H9 (cell line): Measurements from ENCODE around the gene ZNF341. TPM values are rescaled to one million over a fixed set of nuclear protein-coding genes. Genes with fewer than 3 reads are reported as not detected.

Experiments used
- DNase-seq: peaks from one replicate; pipeline ENCODE4 v3.0.0-alpha.2; 2017
- H2AFZ ChIP-seq: one replicate; pipeline ENCODE4 v1.6.1; 2013; ENCODE audit warnings: mild to moderate bottlenecking, low read length, control low read depth, moderate library complexity
- H2AK5ac ChIP-seq: 2 replicates; pipeline ENCODE4 v1.6.1; 2013; ENCODE audit warnings: low read length, control low read depth, mixed read lengths; ENCODE audit not compliant: insufficient read length
- H2BK120ac ChIP-seq: one replicate; pipeline ENCODE4 v1.6.1; 2013; ENCODE audit warnings: low read depth, mild to moderate bottlenecking, low read length, control low read depth, inconsistent platforms; ENCODE audit not compliant: poor library complexity, severe bottlenecking
- H2BK12ac ChIP-seq: 2 replicates; pipeline ENCODE4 v1.6.1; 2013; ENCODE audit warnings: low read length, control low read depth, mixed read lengths, low read depth; ENCODE audit not compliant: insufficient read length
- H2BK15ac ChIP-seq: 2 replicates; pipeline ENCODE4 v1.6.1; 2013; ENCODE audit warnings: low read depth, low read length, control low read depth
- H2BK20ac ChIP-seq: one replicate; pipeline ENCODE4 v1.6.1; 2013; ENCODE audit warnings: low read depth, mild to moderate bottlenecking, low read length, control low read depth, inconsistent platforms; ENCODE audit not compliant: poor library complexity, severe bottlenecking
- H2BK5ac ChIP-seq: 2 replicates; pipeline ENCODE4 v1.6.1; 2013; ENCODE audit warnings: low read length, control low read depth, mixed read lengths; ENCODE audit not compliant: insufficient read length
- H3K14ac ChIP-seq: 2 replicates; pipeline ENCODE4 v1.6.1; 2013; ENCODE audit warnings: low read length, control low read depth; ENCODE audit not compliant: insufficient read depth
- H3K18ac ChIP-seq: 2 replicates; pipeline ENCODE4 v1.6.1; 2013; ENCODE audit warnings: low read depth, mild to moderate bottlenecking, mixed read lengths, low read length, control low read depth; ENCODE audit not compliant: insufficient read length
- H3K23ac ChIP-seq: 2 replicates; pipeline ENCODE4 v1.6.1; 2013; ENCODE audit warnings: low read length, control low read depth, mixed read lengths, low read depth; ENCODE audit not compliant: insufficient read length
- H3K23me2 ChIP-seq: 2 replicates; pipeline ENCODE4 v1.6.1; 2013; ENCODE audit warnings: low read depth, mild to moderate bottlenecking, mixed read lengths, low read length, control low read depth; ENCODE audit not compliant: insufficient read length, poor library complexity, severe bottlenecking
- H3K27ac ChIP-seq: 2 replicates; pipeline ENCODE4 v1.5.1; 2013; ENCODE audit warnings: low read length, control low read depth, mixed read lengths, low read depth; ENCODE audit not compliant: insufficient read length
- H3K27me3 ChIP-seq: 2 replicates; pipeline ENCODE4 v1.6.1; 2013; ENCODE audit warnings: low read length, control low read depth, inconsistent platforms; ENCODE audit not compliant: insufficient read depth
- H3K4ac ChIP-seq: 2 replicates; pipeline ENCODE4 v1.6.1; 2013; ENCODE audit warnings: low read depth, mild to moderate bottlenecking, control low read depth, inconsistent platforms, low read length, moderate library complexity
- H3K4me1 ChIP-seq: 2 replicates; pipeline ENCODE4 v1.6.1; 2013; ENCODE audit warnings: low read length, control low read depth, inconsistent platforms; ENCODE audit not compliant: insufficient read depth
- H3K4me2 ChIP-seq: 2 replicates; pipeline ENCODE4 v1.6.1; 2013; ENCODE audit warnings: low read length, control low read depth, mixed read lengths; ENCODE audit not compliant: insufficient read length, insufficient read depth
- H3K56ac ChIP-seq: 2 replicates; pipeline ENCODE4 v1.6.1; 2013; ENCODE audit warnings: low read depth, mild to moderate bottlenecking, mixed read lengths, low read length, control low read depth; ENCODE audit not compliant: insufficient read length
- H3K79me1 ChIP-seq: 2 replicates; pipeline ENCODE4 v1.6.1; 2013; ENCODE audit warnings: low read depth, mild to moderate bottlenecking, moderate library complexity, low read length, control low read depth, inconsistent platforms; ENCODE audit not compliant: insufficient read depth, poor library complexity, severe bottlenecking
- H3K79me2 ChIP-seq: 2 replicates; pipeline ENCODE4 v1.6.1; 2013; ENCODE audit warnings: low read length, control low read depth, inconsistent platforms; ENCODE audit not compliant: insufficient read depth
- H3K9ac ChIP-seq: 2 replicates; pipeline ENCODE4 v1.6.1; 2013; ENCODE audit warnings: low read length, control low read depth, mixed read lengths; ENCODE audit not compliant: insufficient read length; ENCODE audit errors: extremely low read depth
- H3K9me3 ChIP-seq: one replicate; pipeline ENCODE4 v1.6.1; 2013; ENCODE audit warnings: low read depth, low read length, inconsistent platforms; ENCODE audit not compliant: control insufficient read depth
- H3T11ph ChIP-seq: one replicate; pipeline ENCODE4 v1.6.1; 2013; ENCODE audit warnings: mild to moderate bottlenecking, low read length, control low read depth, inconsistent platforms
- H4K20me1 ChIP-seq: one replicate; pipeline ENCODE4 v1.6.1; 2013; ENCODE audit not compliant: control insufficient read depth, insufficient read length, insufficient read depth
- H4K5ac ChIP-seq: 2 replicates; pipeline ENCODE4 v1.6.1; 2013; ENCODE audit warnings: low read depth, mild to moderate bottlenecking, mixed read lengths, low read length, control low read depth; ENCODE audit not compliant: insufficient read length
- H4K8ac ChIP-seq: replicated peaks from 2 replicates; pipeline ENCODE4 v1.6.1; 2013; ENCODE audit warnings: low read length, control low read depth, mixed read lengths, low read depth; ENCODE audit not compliant: insufficient read length
- H4K91ac ChIP-seq: 2 replicates; pipeline ENCODE4 v1.6.1; 2013; ENCODE audit warnings: low read depth, mild to moderate bottlenecking, moderate library complexity, mixed read lengths, low read length, control low read depth; ENCODE audit not compliant: insufficient read length
- H3K27ac Mint-ChIP-seq, 3 experiments: 2 replicates in 2 of 3; 3 replicates in 1 of 3; pipeline ENCODE4 v1.8.0; 2020 to 2021; ENCODE audit warnings: mixed read lengths in 3 of 3, mild to moderate bottlenecking in 1 of 3, moderate library complexity in 1 of 3
- H3K27me3 Mint-ChIP-seq: 2 replicates; pipeline ENCODE4 v1.8.0; 2021; ENCODE audit warnings: low read depth, mild to moderate bottlenecking, moderate library complexity, mixed read lengths
- H3K36me3 Mint-ChIP-seq, 3 experiments: 2 replicates in 2 of 3; 3 replicates in 1 of 3; pipeline ENCODE4 v1.8.0; 2020 to 2021; ENCODE audit warnings: low read depth in 3 of 3, mixed read lengths in 3 of 3; ENCODE audit not compliant: insufficient read depth in 1 of 3
- H3K4me1 Mint-ChIP-seq, 2 experiments: 2 replicates each; pipeline ENCODE4 v1.8.0; 2020; ENCODE audit warnings: mixed read lengths in 2 of 2
- H3K4me3 Mint-ChIP-seq, 2 experiments: 2 replicates in 1 of 2; 3 replicates in 1 of 2; pipeline ENCODE4 v1.8.0; 2020 to 2021; ENCODE audit warnings: mild to moderate bottlenecking in 2 of 2, mixed read lengths in 2 of 2, moderate library complexity in 1 of 2
- H3K9me3 Mint-ChIP-seq, 2 experiments: 2 replicates in 1 of 2; 3 replicates in 1 of 2; pipeline ENCODE4 v1.8.0; 2020; ENCODE audit warnings: mild to moderate bottlenecking in 2 of 2, mixed read lengths in 2 of 2, moderate library complexity in 1 of 2
- WGBS: extraction: QIAGEN DNeasy Blood & Tissue Kit; methylation state at CpG from one replicate; pipeline ENCODE4 v1.1.7; 2013; ENCODE audit warnings: missing lambda C conversion rate, low lambda C conversion rate, mixed read lengths; ENCODE audit not compliant: insufficient read length; ENCODE audit errors: extremely low coverage; 5-methylcytosine and 5-hydroxymethylcytosine counted together
- total RNA-seq: library from RNA; stranded (reverse); gene quantifications from 2 replicates; pipeline ENCODE4 v1.2.1, GENCODE V29; 2021
- TF ChIP-seq, protein P1 (sequence below): fragments of 200-600 bp; sonication (generic); conservative IDR thresholded peaks from 3 replicates; pipeline ENCODE4 v1.8.0; 2021; ENCODE audit warnings: antibody characterized with exemption, mild to moderate bottlenecking

Gene ZNF341
- total RNA-seq, 1 experiment from 2014 or later, result 5.2 TPM

DNA sequence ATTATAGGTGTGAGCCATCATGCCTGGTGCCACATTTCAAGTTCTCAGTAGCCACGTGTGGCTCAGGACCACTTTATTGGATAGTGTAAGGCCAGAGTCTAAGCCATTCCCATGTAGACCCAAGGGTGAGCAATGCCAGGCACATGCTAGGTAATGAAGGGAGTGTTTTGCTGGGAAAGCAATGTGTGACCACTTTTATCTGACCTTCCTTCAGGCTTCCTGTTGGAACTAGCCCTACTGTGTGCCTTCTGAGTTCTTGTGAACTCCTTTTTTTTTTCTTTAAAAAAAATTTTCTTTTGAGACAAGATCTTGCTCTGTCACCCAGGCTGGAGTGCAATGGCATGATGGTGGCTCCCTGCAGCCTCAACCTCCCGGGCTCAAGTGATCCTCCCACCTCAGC, 33.3 kb downstream of the ZNF341 start:
- Histone ChIP-seq H3K9me3 (no peaks in the 10 kb centered on the region), H2BK5ac (no peak overlapping the region), H3K4me1 (no peaks in the 10 kb centered on the region), H3K23ac (no peak overlapping the region), H3K14ac (no peak overlapping the region), H3K4ac (no peak overlapping the region), H2BK20ac (no peak overlapping the region), H3K18ac (no peak overlapping the region), H3K27ac (no peak overlapping the region), H4K20me1 (peaks cover 2% of the 10 kb centered on the region), H3K79me1 (no peaks in the 10 kb centered on the region), H4K8ac (no peak overlapping the region), H2AFZ (no peak overlapping the region), H3T11ph (no peak overlapping the region), H3K56ac (no peak overlapping the region), H4K91ac (no peak overlapping the region), H3K23me2 (no peaks in the 10 kb centered on the region), H2BK120ac (no peak overlapping the region), H2BK12ac (no peak overlapping the region), H4K5ac (no peak overlapping the region), H3K79me2 (no peaks in the 10 kb centered on the region), H2BK15ac (no peak overlapping the region), H3K9ac (no peak overlapping the region), H3K4me2 (no peak overlapping the region), H3K27me3 (no peaks in the 10 kb centered on the region), H2AK5ac (no peak overlapping the region)
- TF ChIP-seq, protein P1, sequence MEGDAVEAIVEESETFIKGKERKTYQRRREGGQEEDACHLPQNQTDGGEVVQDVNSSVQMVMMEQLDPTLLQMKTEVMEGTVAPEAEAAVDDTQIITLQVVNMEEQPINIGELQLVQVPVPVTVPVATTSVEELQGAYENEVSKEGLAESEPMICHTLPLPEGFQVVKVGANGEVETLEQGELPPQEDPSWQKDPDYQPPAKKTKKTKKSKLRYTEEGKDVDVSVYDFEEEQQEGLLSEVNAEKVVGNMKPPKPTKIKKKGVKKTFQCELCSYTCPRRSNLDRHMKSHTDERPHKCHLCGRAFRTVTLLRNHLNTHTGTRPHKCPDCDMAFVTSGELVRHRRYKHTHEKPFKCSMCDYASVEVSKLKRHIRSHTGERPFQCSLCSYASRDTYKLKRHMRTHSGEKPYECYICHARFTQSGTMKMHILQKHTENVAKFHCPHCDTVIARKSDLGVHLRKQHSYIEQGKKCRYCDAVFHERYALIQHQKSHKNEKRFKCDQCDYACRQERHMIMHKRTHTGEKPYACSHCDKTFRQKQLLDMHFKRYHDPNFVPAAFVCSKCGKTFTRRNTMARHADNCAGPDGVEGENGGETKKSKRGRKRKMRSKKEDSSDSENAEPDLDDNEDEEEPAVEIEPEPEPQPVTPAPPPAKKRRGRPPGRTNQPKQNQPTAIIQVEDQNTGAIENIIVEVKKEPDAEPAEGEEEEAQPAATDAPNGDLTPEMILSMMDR, result no peak
- no peak overlapping the region for H3K27ac Mint-ChIP-seq
- H3K4me1 Mint-ChIP-seq, result peaks cover 0 to 7% of the 10 kb centered on the region in 2 experiments; a peak in 1 of 4 replicates
- H3K9me3 Mint-ChIP-seq, result no peaks in the 10 kb centered on the region
- DNase-seq, result no peak
- H3K4me3 Mint-ChIP-seq, result no peak overlapping the region
- peaks cover 4 to 33% (median 5%) of the 10 kb centered on the region in 3 experiments; a peak in 5 of 7 replicates for H3K36me3 Mint-ChIP-seq
- WGBS, result no CpG with 5 or more reads among the region's 2 CpGs
- no peaks in the 10 kb centered on the region for H3K27me3 Mint-ChIP-seq
